Measurements from ENCODE around the gene C9orf57. TPM values are rescaled to one million over a fixed set of nuclear protein-coding genes. Genes with fewer than 3 reads are reported as not detected.

The C9orf57 gene
- polyA plus RNA-seq, 1 donor (not counting 4 experiments of a cell fraction or from before 2014, with no cell fraction given) = not detected

DNA sequence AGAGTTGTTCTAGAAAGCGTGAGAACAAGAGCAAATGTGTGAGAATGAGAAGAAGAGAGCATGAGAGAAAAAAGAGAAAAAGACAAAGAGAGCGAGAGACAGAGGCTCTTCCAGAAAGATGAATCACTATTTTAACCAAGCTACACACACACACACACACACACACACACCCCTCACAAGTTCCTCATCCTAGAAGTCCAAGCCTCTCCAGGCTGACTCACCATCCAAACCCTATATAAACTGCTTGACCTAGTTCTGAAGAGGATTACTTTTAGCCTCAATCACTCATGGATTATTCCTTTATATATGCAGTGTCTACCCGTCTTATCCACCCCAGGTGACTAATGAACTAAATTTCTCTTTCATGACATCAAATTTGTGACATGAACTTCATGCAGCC lies 37.6 kb downstream of the C9orf57 start:
- Histone ChIP-seq H3K9me3 (ENCODE audit: control insufficient read depth, low read depth, low read length) (no peaks in the 10 kb centered on the region), H4K20me1 (ENCODE audit: control insufficient read depth, extremely low read depth, insufficient read depth, low read length) (no peaks in the 10 kb centered on the region), H3K4me2 (ENCODE audit: control insufficient read depth, extremely low read depth, insufficient read depth, low read depth, low read length) (peak overlapping the region; percentile 27), H3K4me1 (ENCODE audit: control insufficient read depth, extremely low read depth, insufficient read depth, low read length) (peaks cover 25% of the 10 kb centered on the region), H3K36me3 (ENCODE audit: control insufficient read depth in 2 of 2, extremely low read depth in 1 of 2, insufficient read depth in 2 of 2, low read length in 2 of 2) (no peaks in the 10 kb centered on the region), H3K9me1 (ENCODE audit: control insufficient read depth, extremely low read depth, insufficient read depth, low read length) (no peaks in the 10 kb centered on the region), H3K4me3 (ENCODE audit: control insufficient read depth in 2 of 3, extremely low read depth in 1 of 3, insufficient read depth in 2 of 3, low read depth in 1 of 3, low read length in 3 of 3) (no peak overlapping the region), H3K79me2 (ENCODE audit: control insufficient read depth, insufficient read depth, low read length) (no peaks in the 10 kb centered on the region), H2AFZ (ENCODE audit: control insufficient read depth, low read length) (peak overlapping the region; percentile 59), H3K9ac (ENCODE audit: control insufficient read depth, extremely low read depth, insufficient read depth, low read length) (no peak overlapping the region), H3K27me3 (ENCODE audit: control insufficient read depth, extremely low read depth, insufficient read depth, low read length) (no peaks in the 10 kb centered on the region), H3K27ac (ENCODE audit: control insufficient read depth, insufficient read depth, low read length) (no peak overlapping the region)
- dilution Hi-C loops (cut with MboI; ENCODE audit: extremely low pct_ligation_motif_present, low sequenced_read_pairs) = no loop called here
- FAIRE-seq = peak; percentile 91
- TF ChIP-seq, protein P1, sequence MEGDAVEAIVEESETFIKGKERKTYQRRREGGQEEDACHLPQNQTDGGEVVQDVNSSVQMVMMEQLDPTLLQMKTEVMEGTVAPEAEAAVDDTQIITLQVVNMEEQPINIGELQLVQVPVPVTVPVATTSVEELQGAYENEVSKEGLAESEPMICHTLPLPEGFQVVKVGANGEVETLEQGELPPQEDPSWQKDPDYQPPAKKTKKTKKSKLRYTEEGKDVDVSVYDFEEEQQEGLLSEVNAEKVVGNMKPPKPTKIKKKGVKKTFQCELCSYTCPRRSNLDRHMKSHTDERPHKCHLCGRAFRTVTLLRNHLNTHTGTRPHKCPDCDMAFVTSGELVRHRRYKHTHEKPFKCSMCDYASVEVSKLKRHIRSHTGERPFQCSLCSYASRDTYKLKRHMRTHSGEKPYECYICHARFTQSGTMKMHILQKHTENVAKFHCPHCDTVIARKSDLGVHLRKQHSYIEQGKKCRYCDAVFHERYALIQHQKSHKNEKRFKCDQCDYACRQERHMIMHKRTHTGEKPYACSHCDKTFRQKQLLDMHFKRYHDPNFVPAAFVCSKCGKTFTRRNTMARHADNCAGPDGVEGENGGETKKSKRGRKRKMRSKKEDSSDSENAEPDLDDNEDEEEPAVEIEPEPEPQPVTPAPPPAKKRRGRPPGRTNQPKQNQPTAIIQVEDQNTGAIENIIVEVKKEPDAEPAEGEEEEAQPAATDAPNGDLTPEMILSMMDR (optimal IDR thresholded peaks at IDR 0.05 in 1 of 3, IDR thresholded peaks at IDR 0.05 in 1 of 3, conservative IDR thresholded peaks at IDR 0.05 in 1 of 3; ENCODE audit: extremely low read depth in 1 of 3, insufficient read depth in 2 of 3, low read length in 3 of 3) = no peak
- no peak for TF ChIP-seq EZH2 (IDR thresholded peaks at IDR 0.05; ENCODE audit: low read length)
- peak; percentile 58 for DNase-seq (ENCODE audit: low read depth, low spot score)

DNA sequence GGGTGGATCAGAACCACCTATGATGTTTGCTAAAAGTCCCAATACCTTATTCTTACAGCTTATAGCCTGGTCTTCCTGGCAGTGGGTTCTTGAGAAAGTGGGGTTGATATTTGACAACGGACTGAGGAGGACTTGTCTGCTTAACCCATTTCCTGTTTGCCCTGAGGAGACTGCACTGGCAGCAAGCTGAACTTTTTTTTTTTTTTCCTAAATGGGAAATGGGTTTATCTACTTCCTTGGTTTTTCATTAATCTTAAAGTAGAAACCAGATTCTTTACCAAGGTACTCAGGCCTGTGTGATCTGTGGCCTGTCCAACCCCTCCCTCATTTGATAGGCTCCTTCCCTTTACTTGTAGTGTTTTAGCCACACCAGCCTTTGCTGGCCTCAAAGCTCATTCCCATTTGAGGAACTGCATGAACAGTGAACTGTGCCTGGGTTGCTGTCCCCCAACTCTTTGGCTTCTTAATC lies 47.1 kb downstream of the C9orf57 start:
- DNase-seq (ENCODE audit: low read depth, low spot score) (no peak), FAIRE-seq (peak; percentile 43)
- Histone ChIP-seq H3K9me1 (ENCODE audit: control insufficient read depth, extremely low read depth, insufficient read depth, low read length) (no peaks in the 10 kb centered on the region), H4K20me1 (ENCODE audit: control insufficient read depth, extremely low read depth, insufficient read depth, low read length) (no peaks in the 10 kb centered on the region), H2AFZ (ENCODE audit: control insufficient read depth, low read length) (peak overlapping the region; percentile 74), H3K36me3 (ENCODE audit: control insufficient read depth in 2 of 2, extremely low read depth in 1 of 2, insufficient read depth in 2 of 2, low read length in 2 of 2) (no peaks in the 10 kb centered on the region), H3K9me3 (ENCODE audit: control insufficient read depth, low read depth, low read length) (no peaks in the 10 kb centered on the region), H3K27me3 (ENCODE audit: control insufficient read depth, extremely low read depth, insufficient read depth, low read length) (no peaks in the 10 kb centered on the region), H3K4me1 (ENCODE audit: control insufficient read depth, extremely low read depth, insufficient read depth, low read length) (peaks cover 8% of the 10 kb centered on the region), H3K79me2 (ENCODE audit: control insufficient read depth, insufficient read depth, low read length) (no peaks in the 10 kb centered on the region), H3K4me2 (ENCODE audit: control insufficient read depth, extremely low read depth, insufficient read depth, low read depth, low read length) (peak overlapping the region; percentile 7), H3K4me3 (ENCODE audit: control insufficient read depth in 2 of 3, extremely low read depth in 1 of 3, insufficient read depth in 2 of 3, low read depth in 1 of 3, low read length in 3 of 3) (no peak overlapping the region), H3K9ac (ENCODE audit: control insufficient read depth, extremely low read depth, insufficient read depth, low read length) (no peak overlapping the region), H3K27ac (ENCODE audit: control insufficient read depth, insufficient read depth, low read length) (no peak overlapping the region)
- dilution Hi-C loops (cut with MboI; ENCODE audit: extremely low pct_ligation_motif_present, low sequenced_read_pairs) = no loop called here
- TF ChIP-seq, protein P1 (optimal IDR thresholded peaks at IDR 0.05 in 1 of 3, IDR thresholded peaks at IDR 0.05 in 1 of 3, conservative IDR thresholded peaks at IDR 0.05 in 1 of 3; ENCODE audit: extremely low read depth in 1 of 3, insufficient read depth in 2 of 3, low read length in 3 of 3) = no peak
- no peak for TF ChIP-seq EZH2 (IDR thresholded peaks at IDR 0.05; ENCODE audit: low read length)
